Stomach (tissue), 4 donors: Measurements from ENCODE around the gene ATP2B2.

Source experiments
- EP300 ChIP-seq: sonication (generic); formaldehyde crosslinking; IDR thresholded peaks from one replicate; pipeline ENCODE4 v1.6.1; 2017; ENCODE audit warnings: antibody characterized with exemption
- POLR2A ChIP-seq, 4 donors: fragments of 450-650 bp; IDR thresholded peaks; one replicate each; pipeline ENCODE4 v1.6.1; 2016; ENCODE audit warnings: antibody characterized with exemption in 4 of 4, control low read depth in 2 of 4, mild to moderate bottlenecking in 1 of 4, moderate library complexity in 1 of 4
- POLR2AphosphoS5 ChIP-seq, 3 donors: sonication (generic); formaldehyde crosslinking; IDR thresholded peaks; one replicate each; pipeline ENCODE4 v1.6.1; 2016; ENCODE audit warnings: antibody characterized with exemption in 3 of 3
- TF ChIP-seq, protein P1 (sequence below), 7 experiments: fragments of 450-650 bp in 4 of 7; fragments of 200-600 bp in 3 of 7; sonication (generic) in 3 of 7; IDR thresholded peaks; one replicate each; pipeline ENCODE4 v1.5.1; 2016 to 2019; ENCODE audit warnings: antibody characterized with exemption in 7 of 7, control low read depth in 2 of 7, mild to moderate bottlenecking in 1 of 7

DNA sequence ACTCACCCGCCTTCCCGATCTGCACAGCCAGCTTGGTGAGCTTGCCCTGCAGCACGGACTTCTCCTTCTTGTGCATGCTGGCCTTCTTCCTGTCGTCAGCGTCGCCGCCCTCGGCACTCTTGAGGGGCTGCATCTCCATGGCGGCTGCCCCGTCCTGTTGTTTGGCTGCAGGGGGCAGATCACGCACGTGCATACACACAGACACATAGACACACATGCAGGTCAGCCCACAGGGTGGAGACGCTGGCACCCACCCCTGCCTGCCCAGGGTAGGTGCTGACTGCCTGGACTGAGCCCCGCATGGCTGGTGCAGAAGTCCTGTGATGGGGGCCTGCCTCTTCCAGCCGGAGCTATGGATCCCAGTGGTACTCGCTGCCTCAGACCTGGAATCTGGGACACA, 127.1 kb downstream of the ATP2B2 start:
- TF ChIP-seq, protein P1, sequence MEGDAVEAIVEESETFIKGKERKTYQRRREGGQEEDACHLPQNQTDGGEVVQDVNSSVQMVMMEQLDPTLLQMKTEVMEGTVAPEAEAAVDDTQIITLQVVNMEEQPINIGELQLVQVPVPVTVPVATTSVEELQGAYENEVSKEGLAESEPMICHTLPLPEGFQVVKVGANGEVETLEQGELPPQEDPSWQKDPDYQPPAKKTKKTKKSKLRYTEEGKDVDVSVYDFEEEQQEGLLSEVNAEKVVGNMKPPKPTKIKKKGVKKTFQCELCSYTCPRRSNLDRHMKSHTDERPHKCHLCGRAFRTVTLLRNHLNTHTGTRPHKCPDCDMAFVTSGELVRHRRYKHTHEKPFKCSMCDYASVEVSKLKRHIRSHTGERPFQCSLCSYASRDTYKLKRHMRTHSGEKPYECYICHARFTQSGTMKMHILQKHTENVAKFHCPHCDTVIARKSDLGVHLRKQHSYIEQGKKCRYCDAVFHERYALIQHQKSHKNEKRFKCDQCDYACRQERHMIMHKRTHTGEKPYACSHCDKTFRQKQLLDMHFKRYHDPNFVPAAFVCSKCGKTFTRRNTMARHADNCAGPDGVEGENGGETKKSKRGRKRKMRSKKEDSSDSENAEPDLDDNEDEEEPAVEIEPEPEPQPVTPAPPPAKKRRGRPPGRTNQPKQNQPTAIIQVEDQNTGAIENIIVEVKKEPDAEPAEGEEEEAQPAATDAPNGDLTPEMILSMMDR (IDR thresholded peaks at IDR 0.05) = no peak
- TF ChIP-seq POLR2A (IDR thresholded peaks at IDR 0.05) (no peak), POLR2AphosphoS5 (IDR thresholded peaks at IDR 0.05) (no peak), EP300 (no peak)
